ENCODE data around the gene LRRC25. TPM values are rescaled to one million over a fixed set of nuclear protein-coding genes. Genes with fewer than 3 reads are reported as not detected.

Gene LRRC25
- total RNA-seq, 1 experiment from 2014 or later, result 0.12 TPM

GRCh38 chr19:18439910-18440237, 42.5 kb upstream of the LRRC25 start:
- no peak for TF ChIP-seq EGR1 (IDR thresholded peaks at IDR 0.05; ENCODE audit: low read depth)
- TF ChIP-seq EZH2phosphoT487 (IDR thresholded peaks at IDR 0.05; ENCODE audit: borderline replicate concordance), result no peak
- no peak for TF ChIP-seq EZH2 (IDR thresholded peaks at IDR 0.05)
- CTCF ChIA-PET, result interaction anchor here (1.1 to 2.3 kb wide), 3 partner anchors 11 to 236 kb away, joined by 3 to 6 read pairs (median 4); no protein-coding TSS in a partner anchor
- no peak for ATAC-seq
- Histone ChIP-seq H3K27ac (ENCODE audit: low read depth, low read length) (peak overlapping the region; percentile 99), H3K36me3 (ENCODE audit: control insufficient read depth in 1 of 2, insufficient read depth in 2 of 2, low read length in 2 of 2) (peaks cover 0 to 23% of the 10 kb centered on the region in 2 experiments; a peak in 2 of 4 replicates), H3K4me3 (replicated peaks in 1 of 2; ENCODE audit: low read depth in 1 of 2, low read length in 2 of 2) (no peak overlapping the region), H3K27me3 (ENCODE audit: insufficient read depth, low read length) (no peaks in the 10 kb centered on the region), H3K9me3 (ENCODE audit: control insufficient read depth in 1 of 2, insufficient read depth in 1 of 2, low read depth in 1 of 2, low read length in 2 of 2) (no peaks in the 10 kb centered on the region), H3K79me2 (ENCODE audit: insufficient read depth, low read length) (peaks cover 9% of the 10 kb centered on the region; the same call in 1 of the 2 replicates), H3K9me2 (ENCODE audit: insufficient read depth) (no peaks in the 10 kb centered on the region), H4K20me1 (ENCODE audit: insufficient read depth) (no peaks in the 10 kb centered on the region), H3K4me2 (ENCODE audit: low read length) (peak overlapping the region; percentile 96), H3K4me1 (ENCODE audit: control insufficient read depth in 1 of 2, insufficient read depth in 2 of 2, low read length in 2 of 2) (peaks cover 27 to 50% of the 10 kb centered on the region in 2 experiments), H3K9ac (ENCODE audit: low read length) (no peak overlapping the region), H2AFZ (ENCODE audit: low read depth, low read length, poor library complexity, severe bottlenecking) (no peak overlapping the region)
- no TSS peak for BruUV-seq (replicated peaks)
- no peak for DNase-seq (ENCODE audit: low read depth, low spot score)
- POLR2A ChIA-PET, result no interaction called here
- intact Hi-C loops (cut with micrococcal nuclease), result no loop called here
- RAD21 ChIA-PET (ENCODE audit: low non-redundant PET in 1 of 2, low total read pairs in 2 of 2, uncharacterized antibody in 2 of 2, unreplicated experiment in 2 of 2), result interaction anchor here in 1 of 2 experiments (0.6 kb wide), 1 partner anchor 154 kb away, joined by 3 read pairs; no protein-coding TSS in a partner anchor

DNA sequence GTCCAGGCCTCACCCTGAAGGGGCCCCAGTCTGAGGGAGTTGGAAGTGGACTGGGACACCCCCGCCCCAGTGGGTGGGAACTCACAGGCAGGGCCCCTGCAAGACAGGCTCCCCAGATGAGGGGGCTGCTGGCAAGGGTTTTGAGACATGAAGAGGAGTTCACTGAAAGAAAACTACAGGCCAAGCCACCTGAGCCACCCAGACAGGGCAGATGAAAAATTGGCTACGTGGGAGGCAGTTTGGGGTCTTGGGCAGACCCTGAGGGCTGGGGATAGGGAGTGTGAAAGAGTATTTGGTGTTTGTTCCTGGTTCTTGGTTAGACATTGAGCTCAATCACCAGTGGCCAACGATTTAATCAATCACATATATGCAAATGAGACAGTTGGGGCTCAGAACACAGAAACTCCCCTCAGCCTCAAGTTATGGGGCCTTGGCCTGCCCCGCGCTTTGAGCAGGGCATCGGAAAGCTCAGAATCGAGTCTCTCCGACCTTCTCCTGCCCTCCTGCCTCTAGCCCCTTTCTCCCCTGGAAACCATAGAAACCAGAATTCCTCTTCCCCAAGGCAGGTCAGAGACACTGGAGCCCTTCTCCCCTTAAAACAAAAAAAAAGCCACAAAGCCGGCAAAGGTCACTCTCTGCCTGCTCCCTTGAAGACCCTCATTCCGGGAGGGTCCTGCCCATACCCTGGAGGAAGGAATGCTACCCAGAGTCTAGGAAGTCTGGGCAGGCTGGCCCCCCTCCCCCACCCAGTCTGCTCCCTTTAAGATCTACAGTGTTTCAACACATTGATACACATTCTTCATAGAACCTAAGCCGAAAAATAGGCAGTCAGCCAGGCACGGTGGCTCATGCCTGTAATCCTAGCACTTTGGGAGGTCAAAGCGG, 41.8 kb upstream of the LRRC25 start:
- no peak overlapping the region for H2AFZ ChIP-seq (ENCODE audit: low read depth, low read length, poor library complexity, severe bottlenecking)
- TF ChIP-seq ATF3 (IDR thresholded peaks at IDR 0.05) (no peak), ZFX (IDR thresholded peaks at IDR 0.05) (0 out of 2 replicates have a peak, but pooled peaks have one; percentile 3)
- TF ChIP-seq, protein P1, sequence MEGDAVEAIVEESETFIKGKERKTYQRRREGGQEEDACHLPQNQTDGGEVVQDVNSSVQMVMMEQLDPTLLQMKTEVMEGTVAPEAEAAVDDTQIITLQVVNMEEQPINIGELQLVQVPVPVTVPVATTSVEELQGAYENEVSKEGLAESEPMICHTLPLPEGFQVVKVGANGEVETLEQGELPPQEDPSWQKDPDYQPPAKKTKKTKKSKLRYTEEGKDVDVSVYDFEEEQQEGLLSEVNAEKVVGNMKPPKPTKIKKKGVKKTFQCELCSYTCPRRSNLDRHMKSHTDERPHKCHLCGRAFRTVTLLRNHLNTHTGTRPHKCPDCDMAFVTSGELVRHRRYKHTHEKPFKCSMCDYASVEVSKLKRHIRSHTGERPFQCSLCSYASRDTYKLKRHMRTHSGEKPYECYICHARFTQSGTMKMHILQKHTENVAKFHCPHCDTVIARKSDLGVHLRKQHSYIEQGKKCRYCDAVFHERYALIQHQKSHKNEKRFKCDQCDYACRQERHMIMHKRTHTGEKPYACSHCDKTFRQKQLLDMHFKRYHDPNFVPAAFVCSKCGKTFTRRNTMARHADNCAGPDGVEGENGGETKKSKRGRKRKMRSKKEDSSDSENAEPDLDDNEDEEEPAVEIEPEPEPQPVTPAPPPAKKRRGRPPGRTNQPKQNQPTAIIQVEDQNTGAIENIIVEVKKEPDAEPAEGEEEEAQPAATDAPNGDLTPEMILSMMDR (IDR thresholded peaks at IDR 0.05 in 2 of 3, conservative IDR thresholded peaks at IDR 0.05 in 1 of 3; ENCODE audit: borderline replicate concordance in 1 of 3, insufficient read depth in 1 of 3, low read depth in 2 of 3, low read length in 2 of 3), result 0 out of 6 replicates have a peak, but pooled peaks of 1 of the 3 experiments have one; percentile 6
- intact Hi-C loops (cut with micrococcal nuclease), result no loop called here
- peak overlapping the region; percentile 91 for H3K9ac ChIP-seq (ENCODE audit: low read length)
- DNase-seq (ENCODE audit: low read depth, low spot score), result no peak
- H3K27ac ChIP-seq (ENCODE audit: low read depth, low read length), result peak overlapping the region; percentile 99
- H3K9me3 ChIP-seq (ENCODE audit: control insufficient read depth in 1 of 2, insufficient read depth in 1 of 2, low read depth in 1 of 2, low read length in 2 of 2), result no peaks in the 10 kb centered on the region
- H3K4me3 ChIP-seq (replicated peaks in 1 of 2; ENCODE audit: low read depth in 1 of 2, low read length in 2 of 2), result peak overlapping the region in 1 of 2 experiments; percentile 84; a peak in 2 of 4 replicates
- H3K79me2 ChIP-seq (ENCODE audit: insufficient read depth, low read length), result peaks cover 9% of the 10 kb centered on the region; the same call in 1 of the 2 replicates
- ChIA-PET POLR2A (interaction anchor here (1.0 kb wide), 1 partner anchor 20 kb away, joined by 4 read pairs; the partner anchor contains the start of gene SSBP4), CTCF (interaction anchor here (1.0 to 2.3 kb wide), 4 partner anchors 12 to 237 kb away, joined by 3 to 6 read pairs (median 4); no protein-coding TSS in a partner anchor), RAD21 (ENCODE audit: low non-redundant PET in 1 of 2, low total read pairs in 2 of 2, uncharacterized antibody in 2 of 2, unreplicated experiment in 2 of 2) (no interaction called here)
- no peaks in the 10 kb centered on the region for H4K20me1 ChIP-seq (ENCODE audit: insufficient read depth)
- no peak for ATAC-seq
- no peaks in the 10 kb centered on the region for H3K9me2 ChIP-seq (ENCODE audit: insufficient read depth)
- H3K36me3 ChIP-seq (ENCODE audit: control insufficient read depth in 1 of 2, insufficient read depth in 2 of 2, low read length in 2 of 2), result peaks cover 0 to 16% of the 10 kb centered on the region in 2 experiments; a peak in 2 of 4 replicates
- no TSS peak for BruUV-seq (replicated peaks)
- peaks cover 27 to 50% of the 10 kb centered on the region in 2 experiments for H3K4me1 ChIP-seq (ENCODE audit: control insufficient read depth in 1 of 2, insufficient read depth in 2 of 2, low read length in 2 of 2)
- no peaks in the 10 kb centered on the region for H3K27me3 ChIP-seq (ENCODE audit: insufficient read depth, low read length)
- H3K4me2 ChIP-seq (ENCODE audit: low read length), result peak overlapping the region; percentile 96
